NCI-H2196 (cell line): Measurements from ENCODE around the gene SARDH.

ENCODE experiments used
- DNase-seq: peaks from one replicate; lab custom pipeline; 2025; ENCODE audit not compliant: unreplicated experiment; lab: John Stamatoyannopoulos, UW

SARDH gene

DNA sequence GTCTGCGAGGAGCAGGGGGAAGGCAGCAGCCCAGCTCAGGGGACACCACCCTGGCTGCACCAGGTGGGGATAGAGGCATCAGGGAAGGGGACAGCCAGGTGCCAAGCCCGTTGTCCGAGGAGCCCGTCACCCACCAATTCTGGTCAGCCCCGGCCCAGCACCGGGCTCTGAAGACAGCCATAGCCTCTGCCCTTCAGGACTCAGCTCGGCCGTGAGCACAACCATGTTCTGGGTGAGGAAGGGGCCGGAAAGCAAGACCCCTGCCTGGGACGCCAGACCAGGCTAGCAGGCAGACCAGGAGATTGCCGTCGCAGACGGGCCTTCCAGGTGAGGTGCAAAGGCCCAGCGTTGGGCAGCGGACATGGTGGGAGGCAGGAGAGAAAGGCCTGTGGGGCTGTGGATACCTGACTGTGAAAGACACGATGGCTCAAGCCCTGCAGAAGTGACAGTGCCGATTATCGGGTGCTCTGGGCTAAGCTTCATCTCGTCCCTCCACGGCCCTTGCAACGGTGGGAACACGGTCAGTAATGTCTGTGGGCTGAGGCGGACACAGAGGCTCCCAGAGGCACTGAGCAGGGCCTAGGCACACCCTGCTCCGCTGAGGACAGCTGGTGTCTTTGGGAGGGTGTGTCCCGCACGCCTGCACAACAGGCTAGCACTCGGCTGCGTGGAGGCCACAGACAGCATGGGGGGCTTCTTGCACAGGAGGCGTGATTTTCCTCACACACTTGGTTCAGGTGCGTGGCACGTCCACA, 65.5 kb downstream of the SARDH start:
- no peak for DNase-seq

- no peak for DNase-seq
These were observed 66.8 kb downstream of the SARDH start for GRCh38 chr9:133671371-133671770.

- DNase-seq, result no peak
These were observed 67.7 kb downstream of the SARDH start for GRCh38 chr9:133670466-133670865.

- DNase-seq, result no peak
These were observed 68.9 kb downstream of the SARDH start for GRCh38 chr9:133669182-133669801.

DNA sequence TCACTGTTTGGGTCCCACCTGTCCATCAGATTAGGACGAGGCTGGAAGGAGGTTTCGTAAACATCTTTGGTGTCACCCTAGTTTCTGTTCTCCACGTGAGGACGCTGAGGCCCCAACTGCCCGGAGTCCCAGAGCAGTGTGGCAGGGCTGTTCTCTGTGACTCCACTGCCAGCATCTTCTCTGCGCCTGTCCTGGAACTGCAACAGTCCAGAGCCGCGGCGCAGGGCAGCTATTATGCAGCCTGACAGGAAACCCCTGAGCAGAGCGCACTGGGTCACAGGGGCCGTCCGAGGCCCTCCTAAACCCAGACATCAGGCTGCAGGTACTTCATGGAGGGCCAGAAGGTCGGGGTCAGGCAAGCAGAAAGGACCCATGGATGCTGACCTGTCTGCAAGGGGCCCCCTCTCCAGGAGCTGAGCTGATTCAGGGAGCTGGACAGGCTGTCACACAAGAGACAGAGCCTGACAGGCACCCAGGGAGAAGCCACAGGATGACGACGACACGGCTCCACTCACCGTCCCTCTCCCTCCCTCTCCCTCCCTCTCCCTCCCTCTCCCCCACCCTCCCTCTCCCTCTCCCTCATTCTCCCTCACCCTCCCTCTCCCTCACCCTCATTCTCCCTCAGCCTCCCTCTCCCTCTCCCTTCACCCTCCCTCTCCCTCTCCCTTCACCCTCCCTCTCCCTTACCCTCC, 70.2 kb downstream of the SARDH start:
- no peak for DNase-seq

- no peak for DNase-seq
These were observed 71.3 kb downstream of the SARDH start for GRCh38 chr9:133666845-133667244.

DNA sequence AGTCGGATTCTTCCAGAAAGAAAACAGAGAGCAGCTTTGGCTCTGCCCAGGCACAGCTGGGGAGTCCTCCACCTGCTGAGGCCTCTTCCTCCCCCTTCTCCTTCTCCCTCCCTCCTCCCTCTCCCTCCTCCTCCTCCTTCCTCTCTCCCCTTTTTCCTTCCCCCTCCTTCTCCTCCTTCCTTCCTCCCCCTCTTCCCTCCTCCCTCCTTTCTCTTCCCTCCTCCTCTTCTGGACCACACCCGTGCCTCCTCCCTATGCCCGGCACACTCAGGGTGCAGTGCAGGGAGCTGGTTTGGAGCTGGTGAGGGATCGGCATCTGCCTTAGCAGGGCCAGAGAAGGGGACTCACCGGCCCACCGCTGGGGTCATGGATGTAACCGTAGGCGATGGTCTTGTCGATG, 71.8 kb downstream of the SARDH start:
- no peak for DNase-seq

GRCh38 chr9:133665535-133665934, 72.6 kb downstream of the SARDH start:
- DNase-seq, result no peak

GRCh38 chr9:133665096-133665495, 73.1 kb downstream of the SARDH start:
- no peak for DNase-seq

- DNase-seq, result peak; percentile 76
These were observed 73.7 kb downstream of the SARDH start for GRCh38 chr9:133664173-133665050.

DNA sequence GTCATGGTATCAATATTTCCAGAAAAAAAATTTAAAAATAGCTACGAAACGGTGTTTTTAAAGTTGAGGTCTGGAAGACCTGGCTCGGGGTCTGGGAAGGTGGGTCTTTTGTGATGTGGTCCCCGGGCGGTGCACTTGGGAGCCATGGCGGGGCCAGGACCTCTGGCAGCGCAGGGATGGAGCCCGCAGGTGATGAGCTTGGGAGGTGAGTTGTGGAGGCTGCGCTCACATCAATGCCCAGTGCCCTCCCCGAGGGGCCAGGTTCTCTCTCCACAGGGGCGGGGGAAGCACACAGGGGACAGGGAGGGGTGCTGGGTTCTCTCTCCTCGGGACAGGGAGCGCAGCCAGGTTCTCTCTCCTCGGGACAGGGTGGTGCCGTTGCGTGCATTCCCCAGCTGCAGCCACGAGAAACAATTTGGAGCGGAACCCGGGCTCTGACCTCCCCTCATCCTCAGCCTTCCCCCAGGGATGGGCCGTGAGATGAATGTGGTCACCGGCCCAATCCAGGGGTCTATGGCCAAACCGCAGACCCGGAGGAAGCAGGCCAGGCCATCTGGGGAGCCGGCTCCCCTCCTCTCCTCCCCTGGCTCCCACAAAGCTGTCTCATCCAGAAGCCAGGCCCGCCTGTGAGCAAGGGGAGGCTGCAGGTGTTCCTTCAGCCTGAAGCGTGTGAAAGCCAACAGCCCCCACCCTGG, 76.2 kb downstream of the SARDH start:
- no peak for DNase-seq

DNA sequence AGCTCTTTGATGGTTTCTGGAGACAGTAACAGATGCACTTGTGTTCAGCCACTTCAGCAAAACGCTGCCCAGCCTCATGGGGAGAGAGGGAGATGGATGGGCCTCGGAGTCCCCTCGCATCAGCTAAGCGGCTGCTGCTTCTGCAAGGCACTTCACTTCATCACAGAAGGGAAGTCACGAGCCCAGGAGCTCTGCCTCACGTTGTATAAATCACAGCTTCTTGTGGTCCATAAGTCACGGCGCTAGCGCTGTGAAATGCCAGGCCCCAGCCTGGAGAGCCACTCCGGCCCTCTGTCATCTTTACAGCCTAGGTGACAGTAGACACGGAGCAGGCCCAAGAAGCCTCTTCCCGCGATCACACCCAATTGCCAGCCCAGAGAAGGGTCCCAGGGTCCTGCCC, 78.6 kb downstream of the SARDH start:
- DNase-seq, result no peak

DNA sequence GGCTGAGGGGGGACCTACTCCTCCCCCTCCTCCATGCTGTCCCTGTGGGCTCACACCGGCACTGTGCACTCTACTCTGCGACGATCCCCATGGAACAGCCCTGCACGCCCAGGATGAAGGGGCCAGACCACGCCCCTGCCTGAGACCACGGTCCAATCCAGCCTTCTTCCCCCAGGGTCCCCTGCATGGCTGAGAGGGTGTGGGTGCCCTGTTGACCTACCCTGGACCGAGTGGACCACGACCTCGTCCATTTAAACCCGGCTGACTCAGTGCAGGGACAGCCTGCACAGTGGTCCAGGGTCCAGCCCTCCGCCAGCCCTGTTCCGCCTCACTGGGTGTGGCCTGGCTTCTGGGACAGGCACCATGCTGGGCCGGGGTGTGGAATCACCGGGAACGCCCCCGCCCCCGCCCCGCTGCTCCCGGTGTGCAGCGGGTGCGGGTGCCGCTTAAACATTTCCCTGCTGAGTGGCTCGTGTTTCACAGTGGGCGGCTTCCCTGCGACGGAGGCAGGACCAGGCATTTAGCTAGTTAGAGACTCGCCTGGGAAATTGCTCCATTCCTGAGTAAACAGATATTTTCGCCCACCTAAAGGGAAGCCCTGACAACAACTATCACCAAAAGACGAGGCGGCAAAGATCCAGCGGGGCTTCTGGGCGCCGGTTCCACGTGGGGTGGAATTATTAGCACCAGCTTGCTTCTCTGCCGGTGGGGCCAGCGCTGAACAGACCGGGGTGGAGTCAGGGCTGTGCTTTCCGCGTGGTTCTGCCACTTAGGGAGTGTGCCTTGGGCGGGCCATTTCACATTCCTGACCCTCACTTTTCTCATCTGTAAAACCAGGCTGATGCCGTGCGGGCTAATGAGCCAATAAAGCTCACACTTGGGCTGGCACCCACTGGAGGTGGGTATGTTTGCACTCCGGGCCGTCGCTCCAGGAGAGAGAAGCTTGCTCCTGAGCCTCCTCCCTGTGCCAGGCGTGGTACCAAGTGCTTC, 79.4 kb downstream of the SARDH start:
- peak; percentile 19 for DNase-seq

- DNase-seq, result peak; percentile 83
These were observed 81.0 kb downstream of the SARDH start for GRCh38 chr9:133657120-133657661.

DNA sequence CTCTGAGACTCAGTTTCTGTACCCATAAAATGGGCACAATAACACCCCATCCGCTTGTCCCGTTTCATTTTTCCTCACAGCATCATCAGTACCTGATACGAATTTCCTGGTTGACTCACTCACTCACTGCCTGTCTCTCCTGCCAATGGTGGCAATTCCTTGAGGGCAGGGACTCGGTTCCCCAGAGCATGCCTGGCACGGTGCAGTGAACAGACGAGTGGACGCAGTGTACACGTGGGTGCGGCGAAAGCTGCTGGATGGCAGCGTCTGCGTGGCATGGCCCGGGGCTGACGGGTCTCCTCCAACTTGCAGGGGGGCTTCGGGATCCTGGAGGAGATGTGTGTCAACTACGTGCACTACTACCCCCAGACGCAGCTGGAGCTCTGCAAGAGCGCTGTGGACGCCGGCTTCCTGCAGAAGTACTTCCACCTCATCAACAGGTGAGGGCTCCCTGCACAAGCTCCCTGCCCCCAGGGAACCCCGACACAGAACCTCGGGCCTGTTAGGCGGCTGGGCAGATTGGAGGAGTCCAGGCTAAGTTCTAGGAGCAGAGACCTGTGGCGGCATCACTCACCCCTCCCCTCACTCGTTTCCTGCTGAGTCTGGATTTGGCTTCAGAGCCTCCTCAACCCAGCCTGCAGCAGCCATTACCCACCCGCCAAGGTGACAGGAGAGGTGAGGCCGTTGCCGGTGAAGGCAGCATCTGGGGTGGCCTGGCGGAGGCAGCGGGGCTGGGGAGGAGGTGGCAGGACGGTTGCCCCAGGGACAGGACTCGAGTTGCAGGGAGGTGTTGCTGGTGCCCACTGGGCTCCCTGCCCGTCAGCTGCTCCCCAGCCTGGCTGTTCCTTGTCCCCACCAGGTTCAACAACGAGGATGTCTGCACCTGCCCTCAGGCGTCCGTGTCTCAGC, 81.7 kb downstream of the SARDH start:
- peak; percentile 43 for DNase-seq

DNA sequence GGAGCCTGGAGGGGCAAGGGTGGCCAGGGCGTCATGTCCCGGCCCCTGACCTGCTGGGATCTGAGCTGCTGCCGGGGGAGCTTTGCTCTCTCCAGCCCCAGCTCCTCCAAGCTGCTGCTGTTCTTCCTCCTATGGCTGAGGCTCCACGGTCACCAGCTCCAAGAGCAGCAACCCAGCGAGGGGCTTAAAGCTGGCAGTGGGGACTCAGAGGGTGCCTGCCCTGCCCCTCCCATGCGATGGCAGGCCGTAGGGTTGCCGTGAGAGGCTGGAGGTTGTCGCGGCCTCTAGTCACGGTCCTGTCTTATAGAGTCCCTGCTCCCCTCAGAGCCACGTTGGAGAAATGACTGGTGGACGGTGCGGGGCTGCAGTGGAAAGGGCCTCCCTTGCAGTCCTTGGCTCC, 82.5 kb downstream of the SARDH start:
- no peak for DNase-seq

GRCh38 chr9:133654736-133655657, 83.2 kb downstream of the SARDH start:
- DNase-seq, result peak; percentile 24
